ENCODE measurements around the gene MATCAP1. TPM values are rescaled to one million over a fixed set of nuclear protein-coding genes. Genes with fewer than 3 reads are reported as not detected.

Gene MATCAP1
- total and polyA plus RNA-seq, 2 of the 4 experiments (the other 2 are of a cell fraction) = 8.2 to 43.9 TPM

DNA sequence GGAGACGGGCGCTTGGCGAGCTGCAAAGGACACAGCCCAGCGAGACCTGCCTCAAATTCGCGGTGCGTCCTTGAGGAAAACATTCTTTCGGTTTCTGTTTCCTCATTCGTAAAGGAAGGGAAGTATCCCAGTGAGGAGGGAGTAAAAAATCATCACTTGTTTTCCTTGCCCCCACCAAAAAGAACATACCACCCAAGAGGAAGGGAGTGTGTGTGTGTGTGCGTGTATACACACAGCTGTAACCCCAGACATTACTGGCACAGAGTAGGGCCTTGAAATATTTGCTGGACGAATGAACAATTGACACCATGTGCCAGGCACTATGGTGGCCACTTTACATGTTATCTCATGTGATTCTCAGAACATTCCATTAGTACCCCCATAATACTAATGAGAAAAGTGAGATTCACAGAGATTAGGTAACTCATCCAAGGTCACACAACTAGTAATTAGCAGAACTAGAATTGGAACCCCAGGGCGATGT lies 1.9 kb upstream of the MATCAP1 start:
- no peak overlapping the region for H3K27ac ChIP-seq (ENCODE audit: insufficient read depth, low read length)
- BruUV-seq (replicated peaks) = no TSS peak
- H2BK120ac ChIP-seq (ENCODE audit: low read depth, low read length) = no peak overlapping the region
- no CpG with 5 or more reads among the region's 12 CpGs for WGBS, 2 experiments (ENCODE audit: extremely low coverage in 2 of 2, insufficient read length in 1 of 2)
- no peak overlapping the region; the same call in 1 of the 2 replicates for H3K4me3 ChIP-seq (ENCODE audit: insufficient read depth, low read depth, low read length)
- H3K4me2 ChIP-seq (ENCODE audit: low read depth, low read length) = peak overlapping the region; percentile 56
- in situ Hi-C loops (cut with MboI; ENCODE audit: low sequenced_read_pairs) = no loop called here
- no peak overlapping the region for H3K56ac ChIP-seq (ENCODE audit: extremely low read depth, insufficient read depth, low read length)
- no peak overlapping the region for H3K4ac ChIP-seq (ENCODE audit: low read depth, low read length)
- dilution Hi-C loops (cut with HindIII; ENCODE audit: low sequenced_read_pairs, unreplicated experiment) = no loop called here
- no peak overlapping the region for H2BK20ac ChIP-seq (ENCODE audit: low read depth, low read length)
- no peak for TF ChIP-seq BHLHE40 (IDR thresholded peaks at IDR 0.05; ENCODE audit: low read depth, low read length)
- no peak for TF ChIP-seq FOS (IDR thresholded peaks at IDR 0.05; ENCODE audit: low read depth, low read length)
- TF ChIP-seq POLR2A (IDR thresholded peaks at IDR 0.05; ENCODE audit: low read depth, low read length) = no peak
- TF ChIP-seq, protein P1, sequence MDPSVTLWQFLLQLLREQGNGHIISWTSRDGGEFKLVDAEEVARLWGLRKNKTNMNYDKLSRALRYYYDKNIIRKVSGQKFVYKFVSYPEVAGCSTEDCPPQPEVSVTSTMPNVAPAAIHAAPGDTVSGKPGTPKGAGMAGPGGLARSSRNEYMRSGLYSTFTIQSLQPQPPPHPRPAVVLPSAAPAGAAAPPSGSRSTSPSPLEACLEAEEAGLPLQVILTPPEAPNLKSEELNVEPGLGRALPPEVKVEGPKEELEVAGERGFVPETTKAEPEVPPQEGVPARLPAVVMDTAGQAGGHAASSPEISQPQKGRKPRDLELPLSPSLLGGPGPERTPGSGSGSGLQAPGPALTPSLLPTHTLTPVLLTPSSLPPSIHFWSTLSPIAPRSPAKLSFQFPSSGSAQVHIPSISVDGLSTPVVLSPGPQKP (IDR thresholded peaks at IDR 0.05; ENCODE audit: borderline replicate concordance, low read depth, low read length) = no peak
- no peak for TF ChIP-seq SMC3 (IDR thresholded peaks at IDR 0.05; ENCODE audit: low read depth, low read length)
- TF ChIP-seq RAD21 (IDR thresholded peaks at IDR 0.05; ENCODE audit: low read length) = no peak
- TF ChIP-seq, protein P2, sequence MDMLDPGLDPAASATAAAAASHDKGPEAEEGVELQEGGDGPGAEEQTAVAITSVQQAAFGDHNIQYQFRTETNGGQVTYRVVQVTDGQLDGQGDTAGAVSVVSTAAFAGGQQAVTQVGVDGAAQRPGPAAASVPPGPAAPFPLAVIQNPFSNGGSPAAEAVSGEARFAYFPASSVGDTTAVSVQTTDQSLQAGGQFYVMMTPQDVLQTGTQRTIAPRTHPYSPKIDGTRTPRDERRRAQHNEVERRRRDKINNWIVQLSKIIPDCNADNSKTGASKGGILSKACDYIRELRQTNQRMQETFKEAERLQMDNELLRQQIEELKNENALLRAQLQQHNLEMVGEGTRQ (IDR thresholded peaks at IDR 0.05; ENCODE audit: low read depth, low read length) = no peak
- TF ChIP-seq RCOR1 (IDR thresholded peaks at IDR 0.05; ENCODE audit: insufficient replicate concordance, low read length) = no peak
- no peak for TF ChIP-seq MAFK (IDR thresholded peaks at IDR 0.05; ENCODE audit: low read depth, low read length)
- no peak for TF ChIP-seq CTCF (conservative IDR thresholded peaks at IDR 0.05; ENCODE audit: low read depth, low read length)
- TF ChIP-seq MAZ (IDR thresholded peaks at IDR 0.05; ENCODE audit: borderline replicate concordance, low read depth, low read length) = no peak
- no peak for TF ChIP-seq CHD1 (IDR thresholded peaks at IDR 0.05; ENCODE audit: low read depth, low read length)
- TF ChIP-seq RFX5 (IDR thresholded peaks at IDR 0.05; ENCODE audit: low read depth, low read length) = no peak
- TF ChIP-seq NFE2L2 (IDR thresholded peaks at IDR 0.05; ENCODE audit: low read depth, low read length) = no peak
- TF ChIP-seq CEBPB (IDR thresholded peaks at IDR 0.05; ENCODE audit: low read depth, low read length) = no peak
- no peak for TF ChIP-seq MXI1 (IDR thresholded peaks at IDR 0.05; ENCODE audit: borderline replicate concordance, low read depth, low read length)
- H3K9me3 ChIP-seq (ENCODE audit: control insufficient read depth, insufficient read depth, low read length) = no peaks in the 10 kb centered on the region
- no peak overlapping the region for H3K9ac ChIP-seq (ENCODE audit: low read depth, low read length)
- H3K36me3 ChIP-seq (ENCODE audit: control insufficient read depth, insufficient read depth, low read length) = no peaks in the 10 kb centered on the region
- no peak overlapping the region for H2BK15ac ChIP-seq (ENCODE audit: low read depth, low read length)
- H3K27me3 ChIP-seq (ENCODE audit: control insufficient read depth, insufficient read depth, low read length) = no peaks in the 10 kb centered on the region
- H3K23ac ChIP-seq (ENCODE audit: low read depth, low read length) = peak overlapping the region; percentile 60
- H3K14ac ChIP-seq (replicated peaks; ENCODE audit: low read depth, low read length) = peak overlapping the region; percentile 46; the same call in 1 of the 2 replicates
- peaks cover 18 to 20% of the 10 kb centered on the region in 2 experiments for H3K79me1 ChIP-seq (ENCODE audit: low read depth in 1 of 2, low read length in 2 of 2)
- no peak overlapping the region for H4K5ac ChIP-seq (ENCODE audit: low read depth, low read length)
- no peak overlapping the region for H4K91ac ChIP-seq (ENCODE audit: insufficient read depth, low read depth, low read length)
- ATAC-seq (ENCODE audit: low read depth) = no peak
- H4K20me1 ChIP-seq (ENCODE audit: insufficient read depth, low read length) = peaks cover 12% of the 10 kb centered on the region
- H3K4me1 ChIP-seq (ENCODE audit: control insufficient read depth, insufficient read depth, low read length) = peaks cover 14% of the 10 kb centered on the region
- DNase-seq = no peak
- no peak overlapping the region for H2BK5ac ChIP-seq (ENCODE audit: low read depth, low read length, poor library complexity, severe bottlenecking)
- H4K8ac ChIP-seq (ENCODE audit: low read depth in 2 of 2, low read length in 2 of 2) = no peak overlapping the region
- peak overlapping the region; percentile 81 for H2AK9ac ChIP-seq (replicated peaks; ENCODE audit: low read depth, low read length, poor library complexity)
- H3K9me1 ChIP-seq (ENCODE audit: insufficient read depth, low read length) = peaks cover 18% of the 10 kb centered on the region
- no peak overlapping the region for H3K18ac ChIP-seq (ENCODE audit: low read depth, low read length)
- intact Hi-C loops (cut with micrococcal nuclease) = loop anchor here (1.0 to 10.0 kb wide), 5 partner anchors 26 to 238 kb away; partner anchors contain the start of genes FBXL8 and TRADD
- peak overlapping the region; percentile 81 for H2AFZ ChIP-seq (replicated peaks; ENCODE audit: low read length, poor library complexity)
- ChIA-PET CTCF (interaction anchor here (0.9 to 1.5 kb wide), 10 partner anchors 15 to 355 kb away, joined by 3 to 8 read pairs (median 4); partner anchors contain the start of genes B3GNT9, NAE1 and NOL3), POLR2A (ENCODE audit: unreplicated experiment) (no interaction called here)
- peak overlapping the region; percentile 11; the same call in 1 of the 2 replicates for H2AK5ac ChIP-seq (ENCODE audit: low read depth, low read length)

Measured in IMR-90 (cell line).